HEK293 (cell line): ENCODE data around the gene SLC2A11.
"Not testable (repeated sequence)": the region's sequence is repeated elsewhere in the genome, so short reads cannot be mapped to it uniquely, and the experiment has no call there.

Experiments used
- MYNN ChIP-seq: fragments of 450-650 bp; formaldehyde crosslinking; IDR thresholded peaks from 2 replicates; pipeline ENCODE4 v1.5.1; 2016; ENCODE audit warnings: missing biosample characterization, missing genetic modification characterization, borderline replicate concordance
- ZNF529 ChIP-seq: fragments of 450-650 bp; formaldehyde crosslinking; IDR thresholded peaks from 2 replicates; pipeline ENCODE4 v1.5.1; 2017; ENCODE audit warnings: missing genetic modification characterization, missing biosample characterization; ENCODE audit not compliant: insufficient replicate concordance
- TF ChIP-seq, protein P1 (sequence below): fragments of 450-650 bp; formaldehyde crosslinking; IDR thresholded peaks from 2 replicates; pipeline ENCODE4 v1.5.1; 2016; ENCODE audit warnings: missing biosample characterization, missing genetic modification characterization

DNA sequence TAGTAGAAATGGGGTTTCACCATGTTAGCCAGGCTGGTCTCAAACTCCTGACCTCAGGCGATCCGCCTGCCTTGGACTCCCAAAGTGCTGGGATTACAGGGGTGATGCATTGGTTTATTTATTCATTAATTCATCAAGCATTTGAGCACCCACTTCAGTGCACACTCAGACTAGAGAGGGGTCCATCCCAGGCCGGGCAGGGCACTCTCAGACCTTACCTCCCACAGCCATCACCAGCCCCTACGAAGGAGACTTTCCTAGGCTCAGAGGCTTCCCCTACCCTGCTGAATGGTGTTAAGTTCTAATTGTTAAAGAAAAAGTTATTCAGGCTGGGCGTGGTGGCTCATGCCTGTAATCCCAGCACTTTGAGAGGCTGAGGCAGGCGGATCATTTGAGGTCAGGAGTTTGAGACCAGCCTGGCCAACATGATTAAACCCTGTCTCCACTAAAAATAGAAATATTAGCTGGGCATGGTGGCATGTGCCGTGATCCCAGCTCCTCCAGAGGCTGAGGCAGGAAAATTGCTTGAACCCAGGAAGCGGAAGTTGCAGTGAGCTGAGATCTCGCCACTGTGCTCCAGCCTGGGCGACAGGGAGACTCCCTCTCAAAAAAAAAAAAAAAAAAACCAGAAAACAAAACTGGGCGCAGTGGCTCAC is 7.0 kb downstream of the SLC2A11 start:
- TF ChIP-seq, protein P1, sequence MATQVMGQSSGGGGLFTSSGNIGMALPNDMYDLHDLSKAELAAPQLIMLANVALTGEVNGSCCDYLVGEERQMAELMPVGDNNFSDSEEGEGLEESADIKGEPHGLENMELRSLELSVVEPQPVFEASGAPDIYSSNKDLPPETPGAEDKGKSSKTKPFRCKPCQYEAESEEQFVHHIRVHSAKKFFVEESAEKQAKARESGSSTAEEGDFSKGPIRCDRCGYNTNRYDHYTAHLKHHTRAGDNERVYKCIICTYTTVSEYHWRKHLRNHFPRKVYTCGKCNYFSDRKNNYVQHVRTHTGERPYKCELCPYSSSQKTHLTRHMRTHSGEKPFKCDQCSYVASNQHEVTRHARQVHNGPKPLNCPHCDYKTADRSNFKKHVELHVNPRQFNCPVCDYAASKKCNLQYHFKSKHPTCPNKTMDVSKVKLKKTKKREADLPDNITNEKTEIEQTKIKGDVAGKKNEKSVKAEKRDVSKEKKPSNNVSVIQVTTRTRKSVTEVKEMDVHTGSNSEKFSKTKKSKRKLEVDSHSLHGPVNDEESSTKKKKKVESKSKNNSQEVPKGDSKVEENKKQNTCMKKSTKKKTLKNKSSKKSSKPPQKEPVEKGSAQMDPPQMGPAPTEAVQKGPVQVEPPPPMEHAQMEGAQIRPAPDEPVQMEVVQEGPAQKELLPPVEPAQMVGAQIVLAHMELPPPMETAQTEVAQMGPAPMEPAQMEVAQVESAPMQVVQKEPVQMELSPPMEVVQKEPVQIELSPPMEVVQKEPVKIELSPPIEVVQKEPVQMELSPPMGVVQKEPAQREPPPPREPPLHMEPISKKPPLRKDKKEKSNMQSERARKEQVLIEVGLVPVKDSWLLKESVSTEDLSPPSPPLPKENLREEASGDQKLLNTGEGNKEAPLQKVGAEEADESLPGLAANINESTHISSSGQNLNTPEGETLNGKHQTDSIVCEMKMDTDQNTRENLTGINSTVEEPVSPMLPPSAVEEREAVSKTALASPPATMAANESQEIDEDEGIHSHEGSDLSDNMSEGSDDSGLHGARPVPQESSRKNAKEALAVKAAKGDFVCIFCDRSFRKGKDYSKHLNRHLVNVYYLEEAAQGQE (tag by site-specific recombination) = not testable (repeated sequence)
- TF ChIP-seq ZNF529, MYNN (tag by site-specific recombination): not testable (repeated sequence)
